ENCODE results near the gene BCL11B.

Gene BCL11B

GRCh38 chr14:99249389-99249788 is 22.6 kb downstream of the BCL11B start:
- no peak overlapping the region for H3K4me3 ChIP-seq (replicated peaks; ENCODE audit: low read depth, low read length)
- TF ChIP-seq CTCF (IDR thresholded peaks at IDR 0.05; ENCODE audit: low read depth, low read length, missing control alignments): no peak
- no peak for DNase-seq (ENCODE audit: extremely low read depth, low read depth)

- H3K4me3 ChIP-seq (replicated peaks; ENCODE audit: low read depth, low read length): no peak overlapping the region
- no peak for DNase-seq (ENCODE audit: extremely low read depth, low read depth)
- no peak for TF ChIP-seq CTCF (IDR thresholded peaks at IDR 0.05; ENCODE audit: low read depth, low read length, missing control alignments)
Measured at GRCh38 chr14:99248761-99249171, 23.2 kb downstream of the BCL11B start.

GRCh38 chr14:99247772-99248171 is 24.2 kb downstream of the BCL11B start:
- DNase-seq (ENCODE audit: extremely low read depth, low read depth): no peak
- no peak overlapping the region for H3K4me3 ChIP-seq (replicated peaks; ENCODE audit: low read depth, low read length)
- TF ChIP-seq CTCF (IDR thresholded peaks at IDR 0.05; ENCODE audit: low read depth, low read length, missing control alignments): no peak

GRCh38 chr14:99247101-99247729 is 24.8 kb downstream of the BCL11B start:
- H3K4me3 ChIP-seq (replicated peaks; ENCODE audit: low read depth, low read length): no peak overlapping the region
- TF ChIP-seq CTCF (IDR thresholded peaks at IDR 0.05; ENCODE audit: low read depth, low read length, missing control alignments): no peak
- DNase-seq (ENCODE audit: extremely low read depth, low read depth): no peak

- no peak overlapping the region for H3K4me3 ChIP-seq (replicated peaks; ENCODE audit: low read depth, low read length)
- TF ChIP-seq CTCF (IDR thresholded peaks at IDR 0.05; ENCODE audit: low read depth, low read length, missing control alignments): no peak
- DNase-seq (ENCODE audit: extremely low read depth, low read depth): no peak
Measured at GRCh38 chr14:99246536-99247097, 25.4 kb downstream of the BCL11B start.

GRCh38 chr14:99245564-99246511 is 26.2 kb downstream of the BCL11B start:
- DNase-seq (ENCODE audit: extremely low read depth, low read depth): no peak
- no peak overlapping the region for H3K4me3 ChIP-seq (replicated peaks; ENCODE audit: low read depth, low read length)
- TF ChIP-seq CTCF (IDR thresholded peaks at IDR 0.05; ENCODE audit: low read depth, low read length, missing control alignments): no peak

Data from HFF-Myc (cell line).